ENCODE results near the gene MYLK. TPM values are rescaled to one million over a fixed set of nuclear protein-coding genes. Genes with fewer than 3 reads are reported as not detected.
"Not testable (repeated sequence)": the region's sequence is repeated elsewhere in the genome, so short reads cannot be mapped to it uniquely, and the experiment has no call there.

The MYLK gene
- total RNA-seq, 2 donors from 2014 or later: 4.7 to 6.6 TPM

GRCh38 chr3:123719862-123720453 is 164.2 kb downstream of the MYLK start:
- H3K27me3 ChIP-seq (ENCODE audit: control insufficient read depth, insufficient read depth, low read length, poor library complexity, severe bottlenecking): no peaks in the 10 kb centered on the region
- H3K36me3 ChIP-seq (ENCODE audit: control insufficient read depth, insufficient read depth, low read length): no peaks in the 10 kb centered on the region
- H3K4me3 ChIP-seq (ENCODE audit: low read length): no peak overlapping the region
- H3K27ac ChIP-seq (ENCODE audit: low read depth, low read length): no peak overlapping the region
- no peaks in the 10 kb centered on the region for H3K36me3 Mint-ChIP-seq (ENCODE audit: low read depth)
- H3K9me3 Mint-ChIP-seq: no peaks in the 10 kb centered on the region
- 83 to 91% methylated on average over 4 to 14 of the region's 14 CpGs for WGBS, 2 experiments (ENCODE audit: insufficient coverage in 1 of 2, insufficient read length in 1 of 2)
- peak overlapping the region; percentile 11 for H3K9ac ChIP-seq (ENCODE audit: extremely low read depth, low read length, poor library complexity, severe bottlenecking)
- H3K9me3 ChIP-seq (ENCODE audit: control insufficient read depth, low read length): no peaks in the 10 kb centered on the region
- H3K4me1 Mint-ChIP-seq: peaks cover 32% of the 10 kb centered on the region
- no peaks in the 10 kb centered on the region for H3K27me3 Mint-ChIP-seq (ENCODE audit: insufficient read depth)
- TF ChIP-seq, protein P1, sequence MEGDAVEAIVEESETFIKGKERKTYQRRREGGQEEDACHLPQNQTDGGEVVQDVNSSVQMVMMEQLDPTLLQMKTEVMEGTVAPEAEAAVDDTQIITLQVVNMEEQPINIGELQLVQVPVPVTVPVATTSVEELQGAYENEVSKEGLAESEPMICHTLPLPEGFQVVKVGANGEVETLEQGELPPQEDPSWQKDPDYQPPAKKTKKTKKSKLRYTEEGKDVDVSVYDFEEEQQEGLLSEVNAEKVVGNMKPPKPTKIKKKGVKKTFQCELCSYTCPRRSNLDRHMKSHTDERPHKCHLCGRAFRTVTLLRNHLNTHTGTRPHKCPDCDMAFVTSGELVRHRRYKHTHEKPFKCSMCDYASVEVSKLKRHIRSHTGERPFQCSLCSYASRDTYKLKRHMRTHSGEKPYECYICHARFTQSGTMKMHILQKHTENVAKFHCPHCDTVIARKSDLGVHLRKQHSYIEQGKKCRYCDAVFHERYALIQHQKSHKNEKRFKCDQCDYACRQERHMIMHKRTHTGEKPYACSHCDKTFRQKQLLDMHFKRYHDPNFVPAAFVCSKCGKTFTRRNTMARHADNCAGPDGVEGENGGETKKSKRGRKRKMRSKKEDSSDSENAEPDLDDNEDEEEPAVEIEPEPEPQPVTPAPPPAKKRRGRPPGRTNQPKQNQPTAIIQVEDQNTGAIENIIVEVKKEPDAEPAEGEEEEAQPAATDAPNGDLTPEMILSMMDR (conservative IDR thresholded peaks at IDR 0.05): no peak
- peak; percentile 64 for DNase-seq
- peaks cover 14% of the 10 kb centered on the region for H3K4me1 ChIP-seq (ENCODE audit: control insufficient read depth, insufficient read depth, low read length)
- peak overlapping the region; percentile 84 for H3K27ac Mint-ChIP-seq
- H3K4me3 Mint-ChIP-seq: peak overlapping the region; percentile 16

DNA sequence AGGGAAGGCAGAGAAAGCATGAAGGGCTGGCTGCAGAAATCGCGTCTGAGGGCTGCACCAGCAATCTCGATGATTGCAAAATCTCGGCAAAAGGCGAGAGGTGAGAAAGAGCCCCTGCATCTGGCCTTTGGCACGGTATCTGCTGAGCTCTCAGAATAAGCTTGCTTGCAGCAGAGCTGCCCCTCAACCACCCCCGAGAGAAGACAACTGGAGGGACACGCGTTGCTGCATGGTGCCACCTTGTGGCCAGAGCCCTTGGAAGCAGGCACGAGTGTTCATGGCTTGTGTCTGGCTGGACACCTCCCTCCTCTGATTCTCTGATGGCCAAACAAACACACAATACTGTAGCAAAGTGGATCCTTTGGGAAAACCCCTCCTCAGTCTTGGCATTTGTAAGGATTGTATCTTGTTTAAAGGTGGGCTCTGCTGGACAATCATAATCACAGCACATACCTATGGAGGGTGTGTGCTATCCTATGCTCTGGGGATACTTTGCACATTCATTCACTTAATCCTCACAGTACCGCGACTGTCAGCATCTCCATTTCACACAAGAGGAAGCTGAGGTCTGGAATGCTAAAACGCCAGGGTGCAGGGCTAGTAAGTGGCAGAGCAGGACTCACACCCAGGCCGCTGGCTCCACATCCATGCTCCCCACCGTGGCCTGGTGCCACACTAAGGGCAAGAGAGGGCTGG is 164.9 kb downstream of the MYLK start:
- not testable (repeated sequence) for H3K9ac ChIP-seq (ENCODE audit: extremely low read depth, low read length, poor library complexity, severe bottlenecking); H3K27me3 Mint-ChIP-seq (ENCODE audit: insufficient read depth); H3K4me3 Mint-ChIP-seq; H3K27me3 ChIP-seq (ENCODE audit: control insufficient read depth, insufficient read depth, low read length, poor library complexity, severe bottlenecking); H3K9me3 Mint-ChIP-seq; H3K4me3 ChIP-seq (ENCODE audit: low read length); H3K36me3 ChIP-seq (ENCODE audit: control insufficient read depth, insufficient read depth, low read length); H3K36me3 Mint-ChIP-seq (ENCODE audit: low read depth); H3K27ac ChIP-seq (ENCODE audit: low read depth, low read length); H3K27ac Mint-ChIP-seq; H3K9me3 ChIP-seq (ENCODE audit: control insufficient read depth, low read length)
- DNase-seq: peak; percentile 93
- peaks cover 14% of the 10 kb centered on the region for H3K4me1 ChIP-seq (ENCODE audit: control insufficient read depth, insufficient read depth, low read length)
- H3K4me1 Mint-ChIP-seq: peaks cover 32% of the 10 kb centered on the region
- TF ChIP-seq, protein P1 (conservative IDR thresholded peaks at IDR 0.05): peak; percentile 85
- WGBS, 2 experiments (ENCODE audit: insufficient coverage in 1 of 2, insufficient read length in 1 of 2): 47 to 52% methylated on average over 4 to 15 of the region's 15 CpGs

GRCh38 chr3:123718108-123718507 is 166.0 kb downstream of the MYLK start:
- TF ChIP-seq, protein P1 (conservative IDR thresholded peaks at IDR 0.05): no peak
- Histone ChIP-seq H3K9me3 (ENCODE audit: control insufficient read depth, low read length) (no peaks in the 10 kb centered on the region), H3K36me3 (ENCODE audit: control insufficient read depth, insufficient read depth, low read length) (no peaks in the 10 kb centered on the region), H3K27ac (ENCODE audit: low read depth, low read length) (no peak overlapping the region), H3K4me3 (ENCODE audit: low read length) (no peak overlapping the region), H3K9ac (ENCODE audit: extremely low read depth, low read length, poor library complexity, severe bottlenecking) (no peak overlapping the region), H3K27me3 (ENCODE audit: control insufficient read depth, insufficient read depth, low read length, poor library complexity, severe bottlenecking) (no peaks in the 10 kb centered on the region), H3K4me1 (ENCODE audit: control insufficient read depth, insufficient read depth, low read length) (peaks cover 14% of the 10 kb centered on the region)
- no peaks in the 10 kb centered on the region for H3K36me3 Mint-ChIP-seq (ENCODE audit: low read depth)
- H3K27me3 Mint-ChIP-seq (ENCODE audit: insufficient read depth): no peaks in the 10 kb centered on the region
- H3K9me3 Mint-ChIP-seq: no peaks in the 10 kb centered on the region
- H3K27ac Mint-ChIP-seq: no peak overlapping the region
- 83 to 92% methylated on average over 3 to 5 of the region's 5 CpGs for WGBS, 2 experiments (ENCODE audit: insufficient coverage in 1 of 2, insufficient read length in 1 of 2)
- H3K4me1 Mint-ChIP-seq: peaks cover 28% of the 10 kb centered on the region
- no peak for DNase-seq
- H3K4me3 Mint-ChIP-seq: no peak overlapping the region

DNA sequence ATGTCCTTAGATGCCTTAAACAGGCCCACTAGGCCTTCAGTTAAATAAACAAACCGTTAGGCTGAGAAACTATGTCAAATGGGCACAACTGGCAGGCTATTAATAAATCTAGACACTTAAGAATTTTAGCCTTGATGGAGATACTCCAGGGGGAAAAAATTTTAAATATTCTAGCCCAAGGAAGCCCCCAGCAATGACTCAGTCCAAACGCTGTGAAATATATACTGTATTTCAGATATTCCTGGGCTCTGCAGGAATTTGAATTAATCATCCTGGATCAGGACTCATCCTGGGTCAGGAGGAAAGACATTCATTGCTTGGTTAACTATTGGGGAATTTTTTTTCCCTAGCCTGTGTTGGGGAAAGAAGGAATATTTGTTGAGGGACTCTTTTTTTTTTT is 166.7 kb downstream of the MYLK start:
- not testable (repeated sequence) for H3K36me3 ChIP-seq (ENCODE audit: control insufficient read depth, insufficient read depth, low read length); H3K9me3 Mint-ChIP-seq; H3K9ac ChIP-seq (ENCODE audit: extremely low read depth, low read length, poor library complexity, severe bottlenecking); H3K27ac Mint-ChIP-seq; DNase-seq; H3K27me3 Mint-ChIP-seq (ENCODE audit: insufficient read depth); H3K9me3 ChIP-seq (ENCODE audit: control insufficient read depth, low read length); H3K4me3 Mint-ChIP-seq; H3K36me3 Mint-ChIP-seq (ENCODE audit: low read depth); H3K27ac ChIP-seq (ENCODE audit: low read depth, low read length); H3K4me3 ChIP-seq (ENCODE audit: low read length); H3K27me3 ChIP-seq (ENCODE audit: control insufficient read depth, insufficient read depth, low read length, poor library complexity, severe bottlenecking)
- 91 to 98% methylated on average over 1 to 2 of the region's 2 CpGs for WGBS, 2 experiments (ENCODE audit: insufficient coverage in 1 of 2, insufficient read length in 1 of 2)
- H3K4me1 Mint-ChIP-seq: peaks cover 30% of the 10 kb centered on the region
- H3K4me1 ChIP-seq (ENCODE audit: control insufficient read depth, insufficient read depth, low read length): peaks cover 14% of the 10 kb centered on the region

All from endodermal cell (in vitro differentiated cells).